Gastrocnemius medialis (tissue), 4 donors: ENCODE measurements around the gene CLEC20A.

ENCODE experiments used
- POLR2A ChIP-seq, 2 donors: fragments of 450-650 bp; IDR thresholded peaks; one replicate each; pipeline ENCODE4 v1.6.1; 2017; ENCODE audit warnings: antibody characterized with exemption in 2 of 2, mild to moderate bottlenecking in 2 of 2, moderate library complexity in 2 of 2
- TF ChIP-seq, protein P1 (sequence below), 5 experiments: fragments of 450-650 bp in 3 of 5; fragments of 200-600 bp in 2 of 5; sonication (generic) in 2 of 5; IDR thresholded peaks in 4 of 5; conservative IDR thresholded peaks in 1 of 5; 1 replicate in 4 of 5; 2 replicates in 1 of 5; pipeline ENCODE4 v1.5.1; 2016 to 2019; ENCODE audit warnings: antibody characterized with exemption in 5 of 5, mild to moderate bottlenecking in 3 of 5, moderate library complexity in 3 of 5

DNA sequence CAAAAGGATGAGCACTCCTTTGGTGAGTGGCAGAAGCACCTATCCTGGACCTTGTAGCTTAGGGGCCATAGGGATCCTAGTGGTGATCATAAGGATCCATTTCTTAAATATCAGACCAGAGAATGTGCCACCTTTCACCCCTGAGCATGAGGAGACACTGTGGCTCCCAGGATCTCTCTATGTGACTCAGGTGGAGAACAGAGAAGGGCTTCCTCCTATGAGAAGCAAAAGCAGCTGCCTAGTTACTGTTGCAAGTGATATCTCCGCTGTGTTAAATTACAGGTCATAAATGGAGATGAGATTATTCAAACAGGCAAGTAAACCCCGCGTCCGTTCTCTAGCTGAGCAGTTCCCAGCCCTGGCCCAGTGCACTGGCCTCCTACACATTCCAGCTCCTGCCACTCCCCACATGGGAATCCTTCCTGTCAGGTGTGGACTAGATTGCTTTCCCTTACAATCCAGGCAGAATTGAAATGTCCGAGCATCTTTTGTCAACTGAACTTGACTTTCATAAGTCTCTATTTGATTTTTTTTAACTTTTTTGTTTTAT lies 26.3 kb downstream of the CLEC20A start:
- TF ChIP-seq POLR2A (IDR thresholded peaks at IDR 0.05): no peak
- TF ChIP-seq, protein P1, sequence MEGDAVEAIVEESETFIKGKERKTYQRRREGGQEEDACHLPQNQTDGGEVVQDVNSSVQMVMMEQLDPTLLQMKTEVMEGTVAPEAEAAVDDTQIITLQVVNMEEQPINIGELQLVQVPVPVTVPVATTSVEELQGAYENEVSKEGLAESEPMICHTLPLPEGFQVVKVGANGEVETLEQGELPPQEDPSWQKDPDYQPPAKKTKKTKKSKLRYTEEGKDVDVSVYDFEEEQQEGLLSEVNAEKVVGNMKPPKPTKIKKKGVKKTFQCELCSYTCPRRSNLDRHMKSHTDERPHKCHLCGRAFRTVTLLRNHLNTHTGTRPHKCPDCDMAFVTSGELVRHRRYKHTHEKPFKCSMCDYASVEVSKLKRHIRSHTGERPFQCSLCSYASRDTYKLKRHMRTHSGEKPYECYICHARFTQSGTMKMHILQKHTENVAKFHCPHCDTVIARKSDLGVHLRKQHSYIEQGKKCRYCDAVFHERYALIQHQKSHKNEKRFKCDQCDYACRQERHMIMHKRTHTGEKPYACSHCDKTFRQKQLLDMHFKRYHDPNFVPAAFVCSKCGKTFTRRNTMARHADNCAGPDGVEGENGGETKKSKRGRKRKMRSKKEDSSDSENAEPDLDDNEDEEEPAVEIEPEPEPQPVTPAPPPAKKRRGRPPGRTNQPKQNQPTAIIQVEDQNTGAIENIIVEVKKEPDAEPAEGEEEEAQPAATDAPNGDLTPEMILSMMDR (IDR thresholded peaks at IDR 0.05 in 4 of 5, conservative IDR thresholded peaks at IDR 0.05 in 1 of 5): no peak
